HFFc6 (cell line): Measurements from ENCODE around the gene KIF3C. TPM values are rescaled to one million over a fixed set of nuclear protein-coding genes. Genes with fewer than 3 reads are reported as not detected.
"Not testable (repeated sequence)": the region's sequence is repeated elsewhere in the genome, so short reads cannot be mapped to it uniquely, and the experiment has no call there.

Experiments used
- DNase-seq: peaks from one replicate; pipeline ENCODE4 v3.0.0-alpha.2; 2018
- H3K27ac Mint-ChIP-seq: 2 replicates; pipeline ENCODE4 v1.8.0; 2020; ENCODE audit warnings: mild to moderate bottlenecking, mixed read lengths
- H3K27me3 Mint-ChIP-seq: 2 replicates; pipeline ENCODE4 v1.8.0; 2021; ENCODE audit warnings: mild to moderate bottlenecking, moderate library complexity, mixed read lengths; ENCODE audit not compliant: insufficient read depth
- H3K36me3 Mint-ChIP-seq: 2 replicates; pipeline ENCODE4 v1.8.0; 2021; ENCODE audit warnings: low read depth, mixed read lengths
- H3K4me1 Mint-ChIP-seq: 2 replicates; pipeline ENCODE4 v1.8.0; 2020; ENCODE audit warnings: low read depth, mixed read lengths
- H3K4me3 Mint-ChIP-seq: 2 replicates; pipeline ENCODE4 v1.8.0; 2020; ENCODE audit warnings: mild to moderate bottlenecking, moderate library complexity, mixed read lengths
- H3K9me3 Mint-ChIP-seq: 2 replicates; pipeline ENCODE4 v1.8.0; 2020; ENCODE audit warnings: mild to moderate bottlenecking, mixed read lengths
- CTCF ChIP-seq: fragments of 200-600 bp; sonication (generic); IDR thresholded peaks from 2 replicates; pipeline ENCODE4 v1.5.0; 2021; ENCODE audit warnings: antibody characterized with exemption, mild to moderate bottlenecking
- total RNA-seq, 6 experiments: library from RNA; stranded (reverse); fragmentation: NEBNext Ultra II Directional; extraction: Animal tissue kit (Norgen Biotek cat#: 25700); gene quantifications; 2 replicates in 1 of 6; 3 replicates in 5 of 6; pipeline ENCODE4 v1.2.3, GENCODE V29; 2021

The KIF3C gene
- total RNA-seq, 6 experiments from 2014 or later, result 18.0 to 21.1 (median 19.7) TPM

- no peaks in the 10 kb centered on the region for H3K9me3 Mint-ChIP-seq
- no peak for DNase-seq
- H3K36me3 Mint-ChIP-seq, result no peaks in the 10 kb centered on the region
- H3K27ac Mint-ChIP-seq, result no peak overlapping the region
- no peak overlapping the region for H3K4me3 Mint-ChIP-seq
- no peak for TF ChIP-seq CTCF
- peaks cover 2% of the 10 kb centered on the region; the same call in 1 of the 2 replicates for H3K27me3 Mint-ChIP-seq
- H3K4me1 Mint-ChIP-seq, result peaks cover 15% of the 10 kb centered on the region
These were observed 10.7 kb downstream of the KIF3C start for GRCh38 chr2:25971596-25971995.

DNA sequence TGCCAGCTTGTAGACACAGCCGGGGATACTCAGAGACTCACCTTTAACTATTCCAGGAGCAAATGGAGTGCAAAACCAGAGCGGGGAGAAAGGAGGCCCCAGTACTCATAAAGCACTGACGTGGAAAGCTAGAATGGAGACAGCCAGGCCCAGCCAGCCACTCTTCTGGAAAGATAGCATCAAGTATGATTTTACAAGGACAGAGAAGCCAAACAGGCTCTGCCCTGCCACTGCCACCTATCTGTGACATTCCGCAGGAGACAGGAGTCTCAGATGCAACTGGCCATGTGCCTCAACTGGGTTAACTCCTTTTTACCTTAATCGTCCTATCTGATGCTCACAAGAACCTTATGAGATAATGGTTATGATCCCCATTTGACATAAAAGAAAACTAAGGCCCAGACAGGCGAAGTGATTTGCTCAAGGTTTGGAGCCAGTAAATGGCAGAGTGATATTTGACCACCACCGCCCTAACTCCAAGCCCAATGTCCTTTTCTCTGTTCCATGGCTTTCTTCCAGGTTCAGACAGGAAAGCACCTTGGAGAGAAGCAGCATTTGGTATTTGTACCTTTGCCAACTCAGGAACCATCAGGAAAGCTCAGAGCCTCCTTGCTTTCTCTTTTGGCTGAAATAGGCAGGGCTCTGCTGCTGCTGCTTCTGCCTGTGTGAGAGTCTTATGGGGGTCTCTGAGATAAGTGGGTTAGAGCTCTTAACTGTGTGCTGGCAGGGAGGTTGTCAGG is 15.6 kb downstream of the KIF3C start:
- Mint-ChIP-seq H3K27me3 (peaks cover 4% of the 10 kb centered on the region; the same call in 1 of the 2 replicates), H3K4me3 (no peak overlapping the region), H3K4me1 (peaks cover 27% of the 10 kb centered on the region), H3K36me3 (no peaks in the 10 kb centered on the region), H3K9me3 (no peaks in the 10 kb centered on the region), H3K27ac (no peak overlapping the region)
- DNase-seq, result no peak
- TF ChIP-seq CTCF, result no peak

DNA sequence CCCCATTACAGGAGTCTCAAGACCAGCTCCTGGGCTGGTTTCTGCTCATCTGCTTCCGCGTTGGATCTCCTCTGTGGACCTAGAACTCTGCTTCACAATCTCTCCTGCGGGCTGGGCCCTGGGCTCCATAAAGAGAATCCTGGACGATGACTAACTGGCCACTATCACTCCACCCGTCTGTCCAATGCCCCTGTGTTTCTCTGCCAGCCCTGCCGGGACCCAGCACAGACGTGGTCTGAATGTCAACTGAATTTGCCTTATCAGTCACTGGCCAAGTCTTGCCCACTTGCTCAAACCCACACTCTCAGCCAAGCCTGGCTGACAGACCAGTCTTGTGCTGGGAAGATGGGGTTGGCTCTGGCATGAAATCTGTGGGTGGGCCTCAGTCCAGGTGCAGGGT is 17.4 kb downstream of the KIF3C start:
- Mint-ChIP-seq H3K27ac (peak overlapping the region; percentile 40; the same call in 1 of the 2 replicates), H3K4me1 (peaks cover 40% of the 10 kb centered on the region), H3K27me3 (peaks cover 4% of the 10 kb centered on the region; the same call in 1 of the 2 replicates), H3K36me3 (no peaks in the 10 kb centered on the region), H3K4me3 (no peak overlapping the region), H3K9me3 (no peaks in the 10 kb centered on the region)
- no peak for DNase-seq
- no peak for TF ChIP-seq CTCF

GRCh38 chr2:25960920-25961319 is 21.4 kb downstream of the KIF3C start:
- Mint-ChIP-seq H3K27me3 (no peaks in the 10 kb centered on the region), H3K9me3 (no peaks in the 10 kb centered on the region), H3K4me3 (peak overlapping the region; percentile 40), H3K36me3 (no peaks in the 10 kb centered on the region), H3K4me1 (peaks cover 33% of the 10 kb centered on the region), H3K27ac (peak overlapping the region; percentile 58)
- no peak for TF ChIP-seq CTCF
- peak; percentile 29 for DNase-seq

GRCh38 chr2:25960396-25960795 is 21.9 kb downstream of the KIF3C start:
- Mint-ChIP-seq H3K4me3 (no peak overlapping the region), H3K4me1 (peaks cover 35% of the 10 kb centered on the region), H3K36me3 (no peaks in the 10 kb centered on the region), H3K27ac (no peak overlapping the region), H3K9me3 (no peaks in the 10 kb centered on the region), H3K27me3 (no peaks in the 10 kb centered on the region)
- no peak for TF ChIP-seq CTCF
- DNase-seq, result no peak

- not testable (repeated sequence) for DNase-seq, H3K36me3 Mint-ChIP-seq, H3K27ac Mint-ChIP-seq, H3K27me3 Mint-ChIP-seq, H3K9me3 Mint-ChIP-seq, H3K4me3 Mint-ChIP-seq
- peaks cover 31% of the 10 kb centered on the region for H3K4me1 Mint-ChIP-seq
These were observed 23.7 kb downstream of the KIF3C start for GRCh38 chr2:25958611-25959010.
